HG03521 (cell line): ENCODE results near the gene OR52E1.
"Not testable (repeated sequence)": the region's sequence is repeated elsewhere in the genome, so short reads cannot be mapped to it uniquely, and the experiment has no call there.

Source experiments
- ATAC-seq: cut with Tn5 transposase; IDR thresholded peaks from one replicate; pipeline ENCODE4 v1.9.1; 2021; ENCODE audit warnings: mild to moderate bottlenecking, moderate library complexity; ENCODE audit not compliant: unreplicated experiment

OR52E1 gene

DNA sequence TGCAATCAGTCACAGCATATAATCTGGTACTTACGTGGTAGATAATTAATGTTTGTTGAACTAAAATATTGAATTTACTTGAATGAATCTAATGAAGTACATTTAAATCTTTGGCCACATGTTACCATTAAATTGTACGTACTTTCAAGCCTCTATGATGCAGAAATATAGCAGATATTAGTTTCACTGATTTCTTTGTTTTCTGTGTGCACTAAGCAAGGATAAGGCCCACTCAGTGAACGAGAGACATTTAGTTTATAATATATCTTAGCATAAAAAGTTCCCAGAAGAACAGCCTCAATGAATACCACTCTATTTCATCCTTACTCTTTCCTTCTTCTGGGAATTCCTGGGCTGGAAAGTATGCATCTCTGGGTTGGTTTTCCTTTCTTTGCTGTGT lies at the start of gene OR52E1:
Gene OR52E1, plus strand, starts transcription at position 301 of the 400 bp plus-strand sequence.
- no peak for ATAC-seq

DNA sequence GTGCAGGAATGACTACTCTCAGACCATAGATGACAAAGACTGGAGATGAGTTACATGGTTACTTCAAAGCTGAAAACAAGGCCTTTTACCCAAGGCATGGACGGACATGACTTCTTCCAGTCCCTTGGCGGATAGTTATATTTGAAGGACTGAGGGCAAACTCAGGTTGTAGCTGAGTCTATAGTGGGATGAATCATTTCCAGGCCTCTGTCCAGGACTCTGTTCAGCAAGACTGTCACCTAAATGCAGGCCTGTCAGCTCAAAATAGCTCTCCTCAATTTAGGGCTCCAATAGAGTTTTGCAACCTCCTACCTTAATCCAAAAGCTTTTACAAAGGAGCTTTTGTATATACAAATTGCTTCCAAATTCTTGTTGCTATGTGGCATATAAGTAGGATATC lies 47.4 kb upstream of the OR52E1 start:
- ATAC-seq: no peak

- ATAC-seq: no peak
Measured at GRCh38 chr11:5036669-5037068, 32.7 kb upstream of the OR52E1 start.

- no peak for ATAC-seq
Measured at GRCh38 chr11:5037926-5038325, 31.4 kb upstream of the OR52E1 start.

DNA sequence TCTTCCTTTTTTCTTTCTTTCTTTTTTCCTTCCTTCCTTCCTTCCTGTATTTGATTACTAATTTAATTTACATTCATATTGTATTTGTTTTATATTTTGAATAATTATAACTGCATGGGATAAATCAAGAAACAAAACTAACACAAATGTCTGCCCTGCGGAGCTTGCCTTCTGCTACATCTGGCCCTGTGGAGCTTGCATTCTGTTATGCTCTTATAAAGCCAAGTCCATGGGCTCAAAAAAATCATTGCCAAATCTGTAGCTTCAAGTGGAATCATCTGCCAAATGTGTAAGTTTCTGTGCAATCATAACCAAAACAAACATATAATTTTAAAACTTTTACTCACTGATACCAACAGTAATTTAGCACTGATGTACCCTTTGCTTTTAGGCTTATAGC lies 31.0 kb upstream of the OR52E1 start:
- no peak for ATAC-seq

DNA sequence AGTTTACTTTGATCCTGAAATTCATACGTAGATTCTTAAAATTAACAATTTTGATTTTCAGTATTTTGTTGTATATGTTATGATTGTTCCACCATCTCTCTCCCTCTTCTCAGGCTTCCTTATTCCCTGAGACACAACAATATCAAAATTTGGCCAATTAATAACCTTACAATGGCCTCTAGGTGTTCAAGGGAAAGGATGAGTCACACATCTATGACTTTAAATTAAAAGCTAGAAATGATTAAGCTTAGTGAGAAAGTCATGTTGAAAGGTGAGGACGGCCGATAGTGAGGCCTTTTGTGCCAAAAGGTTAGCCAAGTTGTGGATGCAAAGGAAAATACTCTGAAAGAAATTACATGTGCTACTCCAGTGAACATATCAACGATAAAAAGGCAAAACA lies 28.5 kb upstream of the OR52E1 start:
- no peak for ATAC-seq

DNA sequence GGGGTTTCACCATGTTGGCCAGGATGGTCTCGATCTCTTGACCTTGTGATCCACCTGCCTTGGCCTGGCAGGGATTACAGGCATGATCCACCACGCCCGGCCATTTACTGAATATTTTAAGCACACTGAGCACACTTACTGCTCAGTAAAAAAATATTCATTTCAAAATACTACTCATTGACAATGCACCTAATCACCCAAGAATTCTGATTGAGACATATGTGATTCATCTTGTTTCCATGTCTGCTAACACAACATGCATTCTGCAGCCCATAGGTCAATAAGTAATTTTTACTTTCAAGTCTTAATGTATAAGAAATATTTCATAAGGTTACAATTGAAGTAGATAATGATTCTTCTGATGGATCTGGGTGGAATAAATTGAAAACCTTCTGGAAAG lies 27.3 kb upstream of the OR52E1 start:
- ATAC-seq: no peak

- no peak for ATAC-seq
Measured at GRCh38 chr11:5043380-5043779, 26.0 kb upstream of the OR52E1 start.

GRCh38 chr11:5046226-5046625 lies 23.1 kb upstream of the OR52E1 start, which contains the start of gene OR52J3:
Gene OR52J3 (plus strand): TSS chr11:5046526. CDS start chr11:5046526, 0 bp downstream.
- ATAC-seq: no peak

- ATAC-seq: no peak
Measured at GRCh38 chr11:5046754-5047330, 22.5 kb upstream of the OR52E1 start.

GRCh38 chr11:5058679-5059078 lies 10.7 kb upstream of the OR52E1 start:
- not testable (repeated sequence) for ATAC-seq

DNA sequence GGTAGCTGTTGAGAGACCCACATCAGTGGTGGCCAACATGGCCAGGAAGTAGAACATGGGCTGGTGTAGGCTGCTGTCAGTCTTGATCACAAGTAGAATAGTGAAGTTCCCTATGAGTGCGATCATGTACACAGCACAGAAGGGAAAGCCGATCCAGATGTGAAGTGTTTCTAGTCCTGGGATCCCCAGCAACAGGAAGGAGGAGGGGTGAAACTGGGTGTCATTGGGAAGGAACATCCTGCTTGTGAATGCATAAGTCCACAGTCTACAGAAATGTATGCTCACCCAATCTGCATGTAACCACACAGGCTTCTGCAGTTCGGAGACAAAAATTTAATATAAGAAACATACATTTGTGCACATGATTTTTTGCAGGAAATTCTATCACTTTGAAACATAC lies 10.0 kb upstream of the OR52E1 start, which contains the start of gene OR52E2:
Gene OR52E2, minus strand, starts transcription at position 237 of the 400 bp plus-strand sequence. Its CDS starts 0 bp downstream, at position 237.
- ATAC-seq: no peak

DNA sequence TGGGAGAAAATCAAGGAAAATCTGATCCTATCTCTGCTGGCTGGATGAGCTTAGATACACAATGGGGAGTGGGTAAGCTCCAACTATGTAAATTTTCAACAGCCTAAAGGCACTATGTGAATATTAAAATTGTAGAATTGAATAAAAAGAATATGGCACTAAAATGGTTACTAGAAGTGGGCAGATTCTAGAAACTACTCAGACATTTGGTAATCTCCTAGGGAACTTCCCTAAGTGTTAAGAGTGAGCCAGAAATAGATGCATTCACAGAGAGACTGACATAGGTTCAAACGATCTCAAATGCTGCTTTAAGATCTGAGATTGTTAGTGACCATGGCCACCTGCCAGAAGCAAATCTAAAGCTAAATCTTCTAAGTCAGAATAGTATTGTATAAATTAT lies 4.3 kb upstream of the OR52E1 start:
- ATAC-seq: no peak

- no peak for ATAC-seq
Measured at GRCh38 chr11:5071799-5072198, 2.4 kb downstream of the OR52E1 start.

- no peak for ATAC-seq
Measured at GRCh38 chr11:5081405-5081804, 12.0 kb downstream of the OR52E1 start.

GRCh38 chr11:5083602-5084001 lies 14.2 kb downstream of the OR52E1 start:
- no peak for ATAC-seq

GRCh38 chr11:5088556-5088955 lies 19.2 kb downstream of the OR52E1 start:
- ATAC-seq: no peak

DNA sequence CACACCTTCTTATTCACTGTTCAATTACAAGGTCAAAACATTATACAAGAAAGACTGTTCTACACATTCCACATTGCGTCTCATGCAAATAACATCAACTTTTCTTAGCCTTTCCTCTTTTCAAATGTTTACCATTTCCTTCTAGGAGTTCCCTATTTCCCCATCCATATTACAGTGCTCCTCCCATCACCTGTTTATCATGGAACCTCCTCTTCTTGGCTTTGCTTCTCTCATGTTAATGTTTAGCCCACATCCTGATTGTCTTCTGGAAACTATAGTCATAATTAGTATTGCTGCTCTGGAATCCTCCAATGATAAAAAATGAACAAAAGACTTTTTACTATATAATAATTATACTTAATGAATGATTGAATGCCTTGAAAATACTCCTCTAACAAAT lies 21.3 kb downstream of the OR52E1 start:
- no peak for ATAC-seq

GRCh38 chr11:5092821-5093585 lies 23.6 kb downstream of the OR52E1 start:
- ATAC-seq: no peak

- no peak for ATAC-seq
Measured at GRCh38 chr11:5096011-5096410, 26.6 kb downstream of the OR52E1 start.

- no peak for ATAC-seq
Measured at GRCh38 chr11:5102246-5102645, 32.9 kb downstream of the OR52E1 start.

- no peak for ATAC-seq
Measured at GRCh38 chr11:5103066-5103465, 33.7 kb downstream of the OR52E1 start.
